H1 (cell line): ENCODE measurements around the gene ARHGAP42. TPM values are rescaled to one million over a fixed set of nuclear protein-coding genes. Genes with fewer than 3 reads are reported as not detected.

Experiments
- CBX8 ChIP-seq: fragments of 300-800, 300-1000 bp; sonication (generic); IDR thresholded peaks from 2 replicates; pipeline ENCODE4 v1.7.1; 2016; ENCODE audit warnings: low read depth, low read length, borderline replicate concordance
- HDAC2 ChIP-seq, 2 experiments: fragments of 300-600 bp in 1 of 2; sonication (generic) in 1 of 2; IDR thresholded peaks; 2 replicates each; pipeline ENCODE4 v1.6.1; 2011 to 2012; ENCODE audit warnings: low read depth in 2 of 2, low read length in 2 of 2, mild to moderate bottlenecking in 2 of 2, moderate library complexity in 2 of 2, borderline replicate concordance in 1 of 2, inconsistent platforms in 1 of 2
- polyA plus RNA-seq, 7 experiments: library from polyadenylated mRNA; depleted of rRNA in 3 of 7; stranded (reverse) in 5 of 7; unstranded in 2 of 7; fragments of >200 nt in 5 of 7; fragments of 200-250 nt in 2 of 7; gene quantifications; 1 replicate in 5 of 7; 2 replicates in 1 of 7; 4 replicates in 1 of 7; pipeline versions ENCODE4 v1.2.1 to v1.2.3, GENCODE V29; 2011 to 2013; ENCODE audit warnings: missing spikeins in 2 of 7, mixed read lengths in 2 of 7
- total RNA-seq: library from RNA; stranded (reverse); fragmentation: NEBNext Ultra II Directional; extraction: Animal tissue kit (Norgen Biotek cat#: 25700); gene quantifications from 2 replicates; pipeline ENCODE4 v1.2.1, GENCODE V29; 2021
- TF ChIP-seq, protein P1 (sequence below): IDR thresholded peaks from 2 replicates; pipeline ENCODE4 v1.6.1; 2011; ENCODE audit warnings: low read depth, mild to moderate bottlenecking, low read length; ENCODE audit not compliant: insufficient read depth

ARHGAP42 gene
- total and polyA plus RNA-seq, 2 of the 8 experiments (the other 6 are each of a cell fraction or from before 2014, with no cell fraction given), result 22.2 to 33.5 TPM

DNA sequence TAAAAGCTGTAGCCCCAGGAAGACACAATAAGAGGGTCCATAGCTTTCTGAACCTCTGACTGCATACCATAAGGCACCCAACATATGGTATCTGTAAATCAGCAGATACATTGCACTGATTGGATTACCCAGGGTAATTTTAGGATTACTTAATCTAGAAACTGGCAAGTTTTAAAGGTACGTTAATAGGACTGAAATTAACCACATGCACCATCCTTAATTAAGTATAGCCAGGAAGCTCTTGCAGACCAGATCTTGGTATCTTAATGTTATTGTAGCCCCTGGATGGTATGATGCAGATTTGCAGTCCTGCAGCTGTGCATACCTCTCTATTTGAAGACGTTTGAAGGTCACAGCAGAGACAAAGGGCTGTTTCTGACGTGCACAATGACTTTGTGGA lies 72.8 kb downstream of the ARHGAP42 start (continued):
- TF ChIP-seq HDAC2 (IDR thresholded peaks at IDR 0.05; ENCODE audit: borderline replicate concordance in 1 of 2, low read depth in 2 of 2, low read length in 2 of 2) (no peak), CBX8 (no peak)
- TF ChIP-seq, protein P1, sequence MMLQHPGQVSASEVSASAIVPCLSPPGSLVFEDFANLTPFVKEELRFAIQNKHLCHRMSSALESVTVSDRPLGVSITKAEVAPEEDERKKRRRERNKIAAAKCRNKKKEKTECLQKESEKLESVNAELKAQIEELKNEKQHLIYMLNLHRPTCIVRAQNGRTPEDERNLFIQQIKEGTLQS, result no peak
